T-helper 2 cell treated with Interferon-gamma antibody and Interleukin-4, amounts not matched to agents 100 ng/mL and 5 ng/mL, for 36 hours (primary cell): Measurements from ENCODE around the gene KIF7. TPM values are rescaled to one million over a fixed set of nuclear protein-coding genes. Genes with fewer than 3 reads are reported as not detected.

Experiments
- intact Hi-C: fragments of 100-400 bp; cut with micrococcal nuclease; formaldehyde crosslinking; loops from one replicate; pipeline ENCODE4 v1.15.1; 2023
- total RNA-seq: library from RNA; stranded (reverse); gene quantifications from 2 replicates; pipeline ENCODE4 v1.2.3, GENCODE V29; 2022

KIF7 gene
- total RNA-seq, result 0.84 and 1.0 TPM in 2 replicates

- intact Hi-C loops, result no loop called here
These were observed at the start of gene KIF7 for GRCh38 chr15:89654847-89655805. KIF7 (minus strand) TSS chr15:89655467; CDS start chr15:89652930, 2,537 bp downstream.

GRCh38 chr15:89704411-89704810 lies 49.1 kb upstream of the KIF7 start:
- intact Hi-C loops, result no loop called here

GRCh38 chr15:89695198-89695597 lies 39.9 kb upstream of the KIF7 start:
- intact Hi-C loops, result no loop called here

GRCh38 chr15:89693696-89694095 lies 38.4 kb upstream of the KIF7 start:
- intact Hi-C loops, result no loop called here

- intact Hi-C loops, result no loop called here
These were observed 37.8 kb upstream of the KIF7 start for GRCh38 chr15:89693091-89693490.

- intact Hi-C loops, result loop anchor here (2.0 kb wide), 1 partner anchor 60 kb away; the partner anchor contains the start of gene MESP1
These were observed 35.3 kb upstream of the KIF7 start, which contains the start of the genes PEX11A and WDR93 for GRCh38 chr15:89690276-89691218. PEX11A (minus strand) TSS chr15:89690754; CDS start chr15:89690632, 122 bp downstream. WDR93 (plus strand) TSS chr15:89690811; CDS start chr15:89701747, 10,936 bp downstream.

- intact Hi-C loops, result loop anchor here (2.0 kb wide), 1 partner anchor 61 kb away; the partner anchor contains the start of gene MESP1
These were observed 34.6 kb upstream of the KIF7 start for GRCh38 chr15:89689930-89690275.

GRCh38 chr15:89686522-89686921 lies 31.3 kb upstream of the KIF7 start:
- intact Hi-C loops, result no loop called here

GRCh38 chr15:89685995-89686394 lies 30.7 kb upstream of the KIF7 start:
- intact Hi-C loops, result no loop called here

- intact Hi-C loops, result no loop called here
These were observed 25.9 kb upstream of the KIF7 start for GRCh38 chr15:89681146-89681545.

- intact Hi-C loops, result no loop called here
These were observed 25.1 kb upstream of the KIF7 start for GRCh38 chr15:89680282-89680873.

- intact Hi-C loops, result no loop called here
These were observed 23.9 kb upstream of the KIF7 start, which contains the start of gene PLIN1 for GRCh38 chr15:89679212-89679611. PLIN1 (minus strand) TSS chr15:89679367; CDS start chr15:89677489, 1,878 bp downstream.

GRCh38 chr15:89677381-89677780 lies 22.1 kb upstream of the KIF7 start:
- intact Hi-C loops, result no loop called here

- intact Hi-C loops, result no loop called here
These were observed 20.3 kb upstream of the KIF7 start for GRCh38 chr15:89675606-89676005.

- intact Hi-C loops, result no loop called here
These were observed 19.3 kb upstream of the KIF7 start for GRCh38 chr15:89674526-89674925.

- intact Hi-C loops, result no loop called here
These were observed 17.9 kb upstream of the KIF7 start for GRCh38 chr15:89673165-89673512.

- intact Hi-C loops, result no loop called here
These were observed 17.2 kb upstream of the KIF7 start for GRCh38 chr15:89672221-89673164.

- intact Hi-C loops, result no loop called here
These were observed 16.4 kb upstream of the KIF7 start for GRCh38 chr15:89671687-89672086.

- intact Hi-C loops, result no loop called here
These were observed 15.8 kb upstream of the KIF7 start for GRCh38 chr15:89670971-89671560.

- intact Hi-C loops, result no loop called here
These were observed 14.7 kb upstream of the KIF7 start for GRCh38 chr15:89669941-89670340.
